NCI-H2196 treated with DMSO at 0.1 percent for 48 hours (cell line): ENCODE results near the gene DIAPH3.

Experiments used
- DNase-seq: peaks from one replicate; lab custom pipeline; 2025; ENCODE audit not compliant: unreplicated experiment; lab: John Stamatoyannopoulos, UW

The DIAPH3 gene

DNA sequence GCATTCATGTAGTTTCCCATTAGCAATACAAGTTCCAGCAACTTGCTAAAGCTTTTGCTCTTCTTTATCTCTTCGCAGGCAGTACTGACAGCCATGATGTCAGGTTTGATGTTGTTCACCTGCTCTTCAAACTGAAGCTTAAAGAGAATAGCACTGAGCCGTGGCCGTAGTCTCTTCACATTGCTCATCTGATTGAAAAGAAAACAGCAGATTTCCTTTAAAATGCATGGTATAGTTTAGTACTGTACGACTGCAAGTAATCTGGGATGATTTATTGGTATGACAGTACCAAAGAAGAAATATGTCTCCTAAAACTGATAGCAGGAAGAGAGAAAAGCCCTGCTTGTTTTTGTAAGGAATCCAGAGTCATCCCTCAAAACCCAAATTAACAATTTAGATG, 284.4 kb downstream of the DIAPH3 start:
- DNase-seq = no peak

DNA sequence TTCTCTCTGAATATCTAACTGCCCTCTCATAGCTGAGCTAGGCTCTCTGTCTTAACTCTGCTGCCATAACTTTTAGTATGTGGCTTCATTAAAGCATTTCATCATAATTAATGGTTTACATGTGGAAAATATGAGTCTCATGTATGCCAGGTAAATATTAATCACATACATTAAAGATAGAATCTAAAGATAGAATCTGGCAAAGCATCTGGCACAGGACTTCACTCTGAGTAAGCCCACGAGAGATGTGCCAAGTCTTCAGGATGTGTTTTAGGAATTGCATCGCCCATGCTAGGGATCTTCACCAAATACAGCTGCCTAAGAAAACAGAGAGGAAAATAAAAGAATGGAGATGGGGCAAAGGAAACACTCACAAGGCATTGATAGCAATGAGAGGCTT, 285.8 kb downstream of the DIAPH3 start:
- no peak for DNase-seq

DNA sequence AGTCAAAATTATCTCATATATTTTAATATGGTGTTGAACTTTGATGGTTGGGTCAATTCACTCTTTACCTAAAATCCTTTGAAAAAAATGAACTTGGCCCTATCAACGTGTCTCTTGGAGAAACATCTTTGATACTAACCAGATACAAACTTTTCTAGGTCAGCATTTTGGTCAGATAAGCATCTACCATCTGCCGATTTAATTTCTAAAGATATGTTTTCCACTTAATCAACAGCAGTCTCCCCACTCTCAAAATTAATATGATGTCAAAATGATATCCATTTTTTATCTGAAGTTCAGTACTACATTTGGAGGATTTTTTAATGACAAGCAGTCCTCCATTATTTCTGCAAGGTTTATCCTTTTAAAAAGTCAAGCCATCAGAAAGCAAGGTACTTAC, 288.8 kb downstream of the DIAPH3 start:
- no peak for DNase-seq

DNA sequence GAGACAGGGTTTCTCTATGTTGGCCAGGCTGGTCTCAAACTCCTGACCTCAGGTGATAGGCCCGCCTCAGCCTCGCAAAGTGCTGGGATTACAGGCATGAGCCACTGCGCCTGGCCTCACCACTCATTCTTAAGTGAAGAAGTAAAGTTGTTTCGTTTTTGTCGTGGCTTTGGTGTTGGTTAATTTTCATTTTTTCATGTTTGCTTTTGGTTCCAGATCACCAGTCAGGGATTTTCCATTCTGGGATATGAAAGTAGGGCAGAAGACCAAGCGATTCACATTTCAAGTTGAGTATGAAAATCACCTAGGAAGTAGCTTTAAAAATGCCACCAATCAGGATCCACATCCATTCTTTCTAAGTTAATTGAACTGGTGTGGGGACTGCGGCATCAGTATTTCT, 289.9 kb downstream of the DIAPH3 start:
- DNase-seq = no peak

DNA sequence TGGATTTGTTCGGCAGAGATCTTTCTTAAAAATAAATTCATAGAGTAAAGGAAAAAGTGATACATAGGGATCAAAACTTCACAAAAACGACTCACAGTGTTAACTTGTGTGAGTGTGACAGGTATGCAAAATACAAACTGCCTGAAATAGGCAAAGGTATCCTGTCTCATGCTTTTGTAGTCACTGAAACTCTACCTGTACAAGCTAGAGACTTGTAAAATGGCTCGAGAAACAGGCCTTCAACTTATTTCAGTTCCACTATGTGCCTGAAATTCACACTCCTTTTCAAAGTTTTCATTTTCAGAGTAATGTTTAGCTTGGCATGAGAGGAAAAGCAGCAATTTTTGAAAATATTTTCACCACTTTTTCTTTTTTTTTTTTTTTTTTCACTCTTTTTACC, 290.4 kb downstream of the DIAPH3 start:
- no peak for DNase-seq

DNA sequence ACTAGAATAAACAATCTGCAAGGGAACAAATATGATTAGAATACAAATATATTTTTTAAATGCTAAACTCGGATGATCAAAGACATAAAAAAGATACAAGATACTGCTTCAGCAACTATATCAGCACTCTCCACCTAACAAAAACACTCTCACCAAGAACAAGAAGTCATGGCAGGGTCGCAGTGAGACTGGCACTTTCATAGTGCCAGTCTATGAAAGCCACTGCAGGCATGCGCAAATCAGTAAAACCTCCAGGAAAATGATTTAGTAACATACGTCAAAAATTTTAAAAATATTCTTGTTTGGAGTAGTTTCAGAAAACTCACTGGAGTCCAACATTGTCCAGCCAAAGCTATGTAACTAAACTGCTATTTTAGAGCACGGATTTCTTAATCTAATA, 295.9 kb downstream of the DIAPH3 start:
- no peak for DNase-seq

DNA sequence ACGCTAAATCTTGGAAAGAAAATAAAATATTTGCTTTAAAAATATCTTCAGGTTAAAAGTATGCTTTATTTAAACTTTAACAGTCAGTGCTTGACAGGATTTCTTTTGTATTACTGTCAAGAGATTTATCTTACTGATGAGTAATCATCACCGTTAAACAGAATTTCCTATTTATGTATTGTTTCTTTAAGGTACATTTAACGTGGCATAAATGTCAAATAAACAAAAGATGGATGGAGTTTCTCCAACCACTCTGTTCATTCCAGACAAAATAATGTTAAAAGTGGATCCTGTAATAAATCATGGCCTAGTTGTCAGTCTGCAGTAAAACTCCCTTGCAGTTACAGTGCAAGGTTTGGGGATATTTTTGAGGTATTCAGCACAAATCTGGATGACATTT, 298.3 kb downstream of the DIAPH3 start:
- no peak for DNase-seq

DNA sequence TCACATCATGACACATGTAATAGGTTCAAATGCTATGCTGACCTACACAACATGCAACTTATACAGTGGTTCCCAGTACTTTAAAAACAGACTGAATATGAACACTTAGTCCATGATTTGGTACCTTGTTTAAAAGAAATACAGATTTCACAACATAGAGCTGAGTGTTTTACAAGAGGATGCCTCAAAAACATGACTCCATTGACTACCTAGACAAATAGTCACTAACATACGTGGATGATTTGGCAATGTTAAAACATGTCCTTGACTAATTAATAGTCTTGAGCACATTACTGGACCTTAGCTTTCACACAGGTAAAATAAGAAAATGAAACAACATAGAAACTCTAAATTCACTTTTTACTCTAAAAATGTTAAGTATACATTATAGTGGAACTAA, 300.1 kb downstream of the DIAPH3 start:
- DNase-seq = no peak

DNA sequence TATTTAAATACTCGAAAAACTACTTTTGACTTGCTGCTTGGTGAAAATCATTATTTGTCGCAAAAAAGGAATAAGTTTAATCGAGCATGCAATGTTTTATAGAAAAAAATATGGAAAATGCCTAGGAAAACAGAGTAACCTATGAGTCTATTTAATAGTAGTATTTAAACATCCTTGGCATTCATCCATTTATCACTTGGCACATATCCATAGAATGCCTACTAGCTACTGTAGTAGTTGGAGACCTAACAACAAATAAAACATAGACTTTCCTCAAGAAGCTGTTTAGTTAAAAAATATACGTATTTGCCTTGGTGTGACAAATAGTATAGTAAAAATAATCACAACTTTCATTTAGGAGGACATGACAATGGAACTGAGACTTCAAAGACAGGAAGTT, 302.1 kb downstream of the DIAPH3 start:
- no peak for DNase-seq

DNA sequence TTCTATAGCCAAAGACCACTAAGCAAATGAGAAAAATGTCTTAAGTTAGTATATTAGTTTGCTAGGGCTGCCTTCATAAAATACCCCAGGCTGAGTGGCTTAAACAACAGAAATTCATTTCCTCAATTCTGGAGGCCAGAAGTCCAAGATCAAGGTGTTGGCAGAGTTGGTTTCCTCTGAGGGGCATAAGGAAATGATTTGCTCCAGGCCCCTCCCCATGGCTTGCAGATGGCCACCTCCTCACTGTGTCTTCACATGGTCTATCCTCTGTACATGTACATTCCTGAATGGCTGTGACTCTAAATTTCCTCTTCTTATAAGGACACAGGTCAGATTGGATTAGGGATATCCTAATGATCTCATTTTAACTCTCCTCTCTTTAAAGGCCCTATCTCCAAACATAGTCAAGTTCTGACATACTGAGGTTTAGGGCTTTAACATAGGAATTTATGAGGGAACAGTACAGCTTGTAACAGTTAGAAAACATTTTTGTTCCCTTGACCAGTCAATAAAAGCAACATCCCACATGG, 307.4 kb downstream of the DIAPH3 start:
- no peak for DNase-seq

DNA sequence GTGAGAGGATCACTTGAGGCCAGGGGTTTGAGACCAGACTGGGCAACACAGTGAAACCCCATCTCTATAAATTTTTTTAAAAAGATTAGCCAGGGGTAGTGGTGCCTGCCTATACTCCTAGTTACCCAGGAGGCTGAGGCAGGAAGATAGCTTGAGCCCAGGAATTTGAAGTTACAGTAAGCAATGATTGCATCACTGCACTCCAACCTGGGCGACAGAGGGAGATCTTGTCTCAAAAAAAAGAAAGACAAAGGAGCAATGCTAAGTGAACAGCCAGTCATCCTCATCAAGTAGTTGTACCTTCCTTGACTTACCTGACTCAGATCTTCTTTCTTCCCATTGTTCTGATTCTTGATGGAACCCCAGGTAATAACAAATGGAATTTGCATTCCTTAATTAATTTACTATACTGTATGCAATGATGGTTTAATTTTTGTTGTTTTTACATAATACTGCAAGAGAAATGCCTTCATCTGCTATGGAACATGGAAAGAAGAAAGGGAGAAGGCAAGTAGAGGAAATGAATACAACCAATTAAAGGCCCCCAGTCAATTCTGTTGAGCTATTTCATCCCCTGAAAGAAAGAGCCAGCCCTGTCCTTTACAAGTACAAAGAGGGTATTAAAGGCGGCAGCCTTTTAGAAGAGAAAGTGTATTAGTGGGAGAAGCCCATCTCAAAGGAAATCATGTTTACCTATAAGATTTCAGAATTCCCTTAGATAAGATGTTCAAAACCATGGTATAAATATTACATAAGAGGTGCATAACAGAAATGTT, 316.7 kb downstream of the DIAPH3 start:
- DNase-seq = no peak

DNA sequence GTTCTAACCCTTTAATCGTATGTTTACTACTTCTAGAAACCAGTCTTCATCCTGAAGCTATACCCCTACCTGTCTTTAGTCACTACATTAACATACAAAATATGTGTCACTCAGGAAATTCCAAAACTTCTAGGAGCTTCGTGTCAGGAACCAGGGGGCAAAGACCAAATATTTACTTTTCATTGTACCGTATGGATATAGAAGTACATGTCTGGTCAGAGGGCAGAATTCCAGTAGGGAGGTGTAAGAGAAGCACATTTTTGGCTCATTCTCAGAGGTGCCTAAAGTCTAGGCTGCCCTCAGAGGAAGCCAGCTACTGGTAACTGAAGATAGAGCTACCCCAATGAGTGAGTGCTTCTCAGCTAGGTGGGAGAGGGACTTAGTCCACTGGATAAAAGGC, 320.7 kb downstream of the DIAPH3 start:
- DNase-seq = no peak

DNA sequence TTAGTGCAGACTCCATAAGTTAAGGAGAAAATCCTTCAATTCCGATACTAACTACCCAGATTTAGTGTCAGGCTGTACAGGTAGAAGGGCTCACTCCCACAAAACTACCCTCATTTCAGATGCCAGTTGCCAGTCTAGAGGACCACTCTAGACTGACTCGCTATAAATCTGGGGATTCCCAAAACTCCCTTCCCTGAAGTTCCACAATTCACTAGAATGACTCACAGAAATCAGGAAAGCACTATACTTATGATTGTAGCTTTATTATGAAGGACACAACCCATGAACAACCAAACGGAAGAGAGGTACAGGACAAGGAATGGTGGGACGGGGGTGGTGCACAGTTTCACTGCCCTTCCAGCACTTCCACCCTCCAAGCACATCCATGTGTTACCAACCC, 321.2 kb downstream of the DIAPH3 start:
- DNase-seq = no peak

DNA sequence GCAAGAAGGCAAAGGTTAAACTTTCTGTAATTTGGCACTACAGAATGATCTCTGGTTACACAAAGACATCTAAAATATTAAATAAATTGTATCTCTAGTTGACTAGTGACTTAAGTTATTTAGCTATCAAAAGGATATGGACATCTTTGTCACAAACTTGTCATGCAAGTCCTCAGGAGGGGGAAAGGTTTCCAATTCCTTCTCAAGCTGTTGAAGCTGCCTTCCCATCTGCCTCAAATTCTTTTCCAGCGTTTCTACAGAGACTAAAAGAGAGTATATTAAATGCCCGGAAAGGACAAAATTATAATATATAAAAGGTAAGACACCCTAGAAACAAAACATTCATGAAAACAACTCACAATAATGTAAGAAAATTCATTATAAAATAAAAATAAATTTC, 324.5 kb downstream of the DIAPH3 start:
- DNase-seq = no peak

DNA sequence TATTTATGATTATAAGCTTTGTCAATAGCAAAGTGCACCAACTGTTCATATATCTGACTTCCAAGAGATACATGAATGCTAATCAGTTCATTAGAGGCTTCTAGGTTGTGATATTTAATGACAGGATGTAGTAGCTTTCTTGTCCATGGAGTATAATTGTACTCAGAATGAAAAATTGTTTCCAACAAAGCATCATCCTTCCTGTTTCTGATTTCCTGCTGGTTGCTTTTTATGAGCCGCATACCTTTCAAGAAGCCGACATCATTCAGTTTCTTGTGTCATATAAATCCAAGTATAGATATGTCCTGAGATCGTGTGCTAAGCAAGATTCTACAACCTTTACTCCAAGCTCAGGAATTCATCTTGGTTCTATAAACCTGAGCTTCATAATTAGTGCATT, 326.6 kb downstream of the DIAPH3 start:
- DNase-seq = no peak

DNA sequence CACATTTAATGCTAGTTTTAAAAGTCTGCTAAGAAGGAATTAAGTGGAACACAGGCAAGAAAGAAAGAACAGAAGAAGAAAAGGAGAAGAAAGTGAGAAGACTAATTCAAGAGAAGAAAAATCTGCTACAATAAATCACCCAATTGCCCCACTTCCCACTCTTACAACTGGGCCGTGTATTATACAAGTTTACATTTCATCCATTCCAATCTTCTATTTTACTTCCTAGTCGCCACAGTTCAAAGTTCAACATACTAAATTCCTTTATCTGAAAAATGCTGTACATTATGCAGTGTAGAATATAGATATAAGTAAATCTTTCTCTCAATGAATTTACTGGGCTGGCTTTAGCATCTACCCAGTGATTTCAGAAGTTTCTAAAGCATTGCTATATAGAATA, 328.2 kb downstream of the DIAPH3 start:
- no peak for DNase-seq

DNA sequence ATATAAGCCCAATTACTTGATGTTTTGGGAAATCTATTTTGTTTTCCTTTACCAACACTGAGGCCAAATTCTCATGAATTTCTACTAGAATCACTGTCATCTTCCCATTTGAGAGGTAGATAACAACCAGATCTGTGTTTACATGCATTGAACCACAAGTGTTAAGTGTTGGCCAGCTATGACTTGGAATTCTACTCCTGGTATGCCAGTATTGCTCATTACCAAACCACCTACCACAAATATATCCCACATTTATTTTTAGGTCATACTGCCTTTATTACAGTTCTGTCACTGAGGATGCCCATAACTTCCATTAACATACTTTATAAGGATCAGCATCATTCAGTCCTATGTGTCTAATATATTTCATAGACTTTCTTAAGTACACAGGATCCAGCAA, 328.9 kb downstream of the DIAPH3 start:
- DNase-seq = no peak

DNA sequence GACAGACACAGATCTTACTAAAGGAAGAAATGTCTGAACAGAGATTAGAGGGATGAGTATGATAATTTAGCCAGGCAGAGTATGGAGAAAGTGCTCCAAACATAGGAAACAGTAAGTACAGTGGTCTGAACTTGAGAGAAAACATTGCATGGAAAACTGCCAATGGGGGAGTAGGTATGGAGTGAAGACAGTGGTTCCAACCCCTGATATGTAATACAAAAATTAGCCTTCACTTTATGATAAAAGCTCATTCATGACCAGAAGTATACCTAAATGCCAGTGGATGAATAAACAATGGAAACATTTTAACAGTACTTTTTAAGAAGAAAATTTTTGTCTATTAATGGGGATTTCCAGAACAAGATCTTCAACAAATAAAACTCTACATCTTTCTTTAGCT, 334.0 kb downstream of the DIAPH3 start:
- no peak for DNase-seq

DNA sequence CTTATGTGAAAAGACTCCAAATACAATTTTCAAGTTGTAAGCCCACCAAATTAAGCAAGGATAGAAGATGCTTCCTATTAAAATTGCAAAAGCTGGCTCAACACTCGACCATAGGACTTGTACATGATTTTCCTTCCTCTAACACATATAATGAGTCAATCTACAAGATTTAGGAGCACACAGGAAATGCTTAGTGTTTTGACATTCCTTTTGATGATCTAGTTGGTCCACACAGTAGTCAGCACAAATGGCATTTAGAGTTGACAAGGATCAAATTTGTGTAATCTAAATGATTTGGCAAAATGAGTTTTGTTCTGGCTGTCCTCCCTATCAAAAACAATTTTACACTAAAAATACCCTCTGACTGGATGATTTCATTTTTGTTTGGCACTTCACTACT, 340.2 kb downstream of the DIAPH3 start:
- no peak for DNase-seq

DNA sequence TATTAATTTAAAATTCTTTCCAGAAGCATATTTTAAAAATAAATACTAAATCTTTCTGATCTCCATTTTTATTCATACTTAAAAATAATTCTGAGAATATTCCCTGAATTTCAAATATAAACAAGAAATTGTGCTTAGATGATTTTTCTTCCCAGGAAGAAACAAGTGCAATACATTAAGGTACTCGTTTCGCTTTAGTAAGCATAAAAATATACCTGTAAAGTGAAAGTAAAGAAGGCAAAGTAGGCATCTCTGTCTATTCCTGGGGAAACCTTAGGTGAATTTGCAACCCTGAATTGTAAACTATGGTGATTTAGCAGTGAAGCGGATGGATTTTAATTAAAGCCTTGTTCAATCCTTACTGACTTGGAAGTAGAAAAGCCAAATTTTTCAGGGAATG, 354.2 kb downstream of the DIAPH3 start:
- no peak for DNase-seq

DNA sequence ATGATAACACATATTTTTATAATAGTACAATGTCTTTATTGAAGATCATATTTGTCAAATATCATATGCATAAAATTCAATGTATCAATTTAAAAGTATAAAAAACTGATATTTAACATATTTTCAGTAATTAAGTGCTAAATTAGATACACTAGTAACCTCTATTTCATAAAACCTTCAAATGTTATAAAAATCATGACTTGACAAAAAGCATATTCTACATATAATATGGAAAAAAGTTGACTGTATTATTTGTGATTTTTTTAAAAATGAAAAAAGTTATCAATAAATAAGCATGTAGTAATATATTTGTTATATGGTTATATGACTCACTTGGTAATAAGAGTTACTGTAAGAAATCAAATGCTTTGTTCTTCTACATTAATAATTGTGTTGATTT, 356.9 kb downstream of the DIAPH3 start:
- no peak for DNase-seq

DNA sequence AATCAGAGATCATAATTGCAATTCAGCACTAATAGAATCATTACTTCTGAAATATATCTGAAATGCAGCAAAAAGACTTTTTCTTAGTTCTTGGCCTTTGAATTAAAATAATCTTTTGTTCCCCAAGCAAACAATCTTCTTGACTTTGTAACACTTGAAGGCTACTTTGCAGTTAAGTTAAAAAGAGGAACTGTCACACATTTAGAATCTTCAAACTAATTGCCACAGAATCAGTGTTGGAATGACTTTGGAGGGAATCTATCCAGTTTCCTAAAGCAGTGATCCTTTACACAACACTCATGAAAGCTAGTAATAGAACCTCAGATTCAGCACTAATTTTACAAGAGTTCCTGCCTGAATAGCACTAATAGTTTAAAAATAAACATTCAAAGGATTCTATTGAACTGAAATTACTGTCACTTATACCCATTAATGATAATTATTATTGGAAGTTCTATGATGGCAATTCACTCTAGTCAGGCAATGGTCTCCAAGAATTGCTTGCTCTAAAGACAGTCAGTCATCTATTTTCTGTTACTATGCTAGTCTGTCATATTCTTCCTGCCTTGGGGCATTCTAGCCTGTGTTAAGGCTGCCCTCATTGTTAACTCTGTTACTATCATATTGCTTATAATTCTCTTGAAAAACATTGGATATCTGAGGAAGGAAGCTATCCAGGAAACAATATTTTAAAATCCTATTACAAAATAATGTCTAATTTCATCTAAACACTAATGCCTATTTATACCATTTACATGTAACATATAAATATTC, 362.4 kb downstream of the DIAPH3 start:
- no peak for DNase-seq
